IMR-90 (cell line): ENCODE results near the gene RFX6.

ENCODE experiments used
- CEBPB ChIP-seq: IDR thresholded peaks from 2 replicates; pipeline ENCODE4 v1.6.1; 2012; ENCODE audit warnings: low read depth, low read length, improper control_type of control experiment
- CHD1 ChIP-seq: IDR thresholded peaks from 2 replicates; pipeline ENCODE4 v1.6.1; 2012; ENCODE audit warnings: low read depth, low read length, improper control_type of control experiment
- CTCF ChIP-seq: conservative IDR thresholded peaks from 2 replicates; pipeline ENCODE4 v1.5.1; 2012; ENCODE audit warnings: mild to moderate bottlenecking, low read depth, low read length, improper control_type of control experiment
- ELK1 ChIP-seq: fragments of 150-350 bp; IDR thresholded peaks from 2 replicates; pipeline ENCODE4 v1.6.1; 2016; ENCODE audit warnings: low read depth, mild to moderate bottlenecking, low read length, moderate library complexity, borderline replicate concordance
- POLR2A ChIP-seq: IDR thresholded peaks from 2 replicates; pipeline ENCODE4 v1.6.1; 2012; ENCODE audit warnings: mild to moderate bottlenecking, low read depth, low read length
- RFX5 ChIP-seq: IDR thresholded peaks from 2 replicates; pipeline ENCODE4 v1.8.0; 2012; ENCODE audit warnings: low read depth, mild to moderate bottlenecking, low read length, moderate library complexity

GRCh38 chr6:116955773-116956172, 78.7 kb downstream of the RFX6 start:
- no peak for TF ChIP-seq POLR2A
- no peak for TF ChIP-seq CTCF
- no peak for TF ChIP-seq CHD1
- no peak for TF ChIP-seq ELK1
- no peak for TF ChIP-seq RFX5
- no peak for TF ChIP-seq CEBPB
